Activated T-cell treated with anti-CD3 and anti-CD28 coated beads for 4 hours (primary cell): Measurements from ENCODE around the gene ABCF2.

Source experiments
- DNase-seq: peaks from one replicate; pipeline ENCODE4 v3.0.0-alpha.2; 2020

Gene ABCF2

GRCh38 chr7:151251689-151252560, 24.9 kb upstream of the ABCF2 start:
- no peak for DNase-seq

GRCh38 chr7:151251328-151251688, 24.3 kb upstream of the ABCF2 start:
- DNase-seq = no peak

GRCh38 chr7:151250181-151251132, 23.5 kb upstream of the ABCF2 start:
- no peak for DNase-seq

- no peak for DNase-seq
These were observed 22.7 kb upstream of the ABCF2 start for GRCh38 chr7:151249732-151250072.

- DNase-seq = no peak
These were observed 22.2 kb upstream of the ABCF2 start for GRCh38 chr7:151249034-151249731.

GRCh38 chr7:151248346-151249033, 21.5 kb upstream of the ABCF2 start, which contains the start of gene SMARCD3:
Gene SMARCD3, minus strand, starts transcription at chr7:151248694. Its CDS starts 132 bp downstream, at chr7:151248562.
- DNase-seq = no peak

- DNase-seq = no peak
These were observed 20.8 kb upstream of the ABCF2 start for GRCh38 chr7:151247611-151248345.

- DNase-seq = no peak
These were observed 20.0 kb upstream of the ABCF2 start for GRCh38 chr7:151246851-151247580.

GRCh38 chr7:151246102-151246850, 19.3 kb upstream of the ABCF2 start:
- no peak for DNase-seq

GRCh38 chr7:151245360-151246101, 18.5 kb upstream of the ABCF2 start:
- peak; percentile 39 for DNase-seq

GRCh38 chr7:151244841-151245346, 17.9 kb upstream of the ABCF2 start:
- DNase-seq = no peak

- peak; percentile 48 for DNase-seq
These were observed 17.3 kb upstream of the ABCF2 start for GRCh38 chr7:151244196-151244840.

GRCh38 chr7:151243408-151244195, 16.6 kb upstream of the ABCF2 start:
- DNase-seq = no peak

- no peak for DNase-seq
These were observed 16.0 kb upstream of the ABCF2 start for GRCh38 chr7:151243045-151243349.

GRCh38 chr7:151242159-151243044, 15.4 kb upstream of the ABCF2 start:
- DNase-seq = no peak

GRCh38 chr7:151241755-151242096, 14.7 kb upstream of the ABCF2 start:
- DNase-seq = no peak
